Measurements from ENCODE around the gene SYT15. TPM values are rescaled to one million over a fixed set of nuclear protein-coding genes. Genes with fewer than 3 reads are reported as not detected.

Gene SYT15
- total RNA-seq, 1 experiment from 2014 or later, result 0.43 TPM

GRCh38 chr10:46554166-46554781 is 24.7 kb upstream of the SYT15 start:
- Mint-ChIP-seq H3K36me3 (ENCODE audit: insufficient read depth, unreplicated experiment) (no peaks in the 10 kb centered on the region), H3K27me3 (ENCODE audit: insufficient read depth, unreplicated experiment) (no peaks in the 10 kb centered on the region), H3K4me3 (ENCODE audit: unreplicated experiment) (no peak overlapping the region), H3K27ac (ENCODE audit: unreplicated experiment) (no peak overlapping the region), H3K4me1 (ENCODE audit: low read depth, unreplicated experiment) (no peaks in the 10 kb centered on the region), H3K9me3 (ENCODE audit: unreplicated experiment) (no peaks in the 10 kb centered on the region)
- ChIA-PET CTCF (interaction anchor here (1.5 to 2.4 kb wide), 2 partner anchors 10 to 11 kb away, joined by 5 to 7 read pairs; no protein-coding TSS in a partner anchor), POLR2A (no interaction called here)
- no TSS peak for BruUV-seq (replicated peaks)
- H3K27me3 ChIP-seq (replicated peaks; ENCODE audit: control insufficient read depth, insufficient read depth, low read length), result no peaks in the 10 kb centered on the region
- H3K4me3 ChIP-seq (ENCODE audit: low read depth, low read length), result no peak overlapping the region
- no peaks in the 10 kb centered on the region for H3K9me3 ChIP-seq
- H3K4me1 ChIP-seq, result peaks cover 45% of the 10 kb centered on the region
- intact Hi-C loops (cut with micrococcal nuclease; ENCODE audit: unreplicated experiment), result no loop called here
- no peaks in the 10 kb centered on the region for H3K36me3 ChIP-seq (ENCODE audit: control insufficient read depth, insufficient read depth, low read length)
- peak in 1 of 2 experiments; percentile 19 for DNase-seq
- TF ChIP-seq CTCF (IDR thresholded peaks at IDR 0.05; ENCODE audit: insufficient read depth in 1 of 2, low read depth in 1 of 2, low read length in 1 of 2, severe bottlenecking in 1 of 2, unreplicated experiment in 1 of 2), result no peak

- H3K27ac Mint-ChIP-seq (ENCODE audit: unreplicated experiment), result no peak overlapping the region
- no peaks in the 10 kb centered on the region for H3K4me1 Mint-ChIP-seq (ENCODE audit: low read depth, unreplicated experiment)
- DNase-seq, result peak; percentile 21 to 43
- no peak overlapping the region for H3K4me3 Mint-ChIP-seq (ENCODE audit: unreplicated experiment)
- Histone ChIP-seq H3K27me3 (replicated peaks; ENCODE audit: control insufficient read depth, insufficient read depth, low read length) (no peaks in the 10 kb centered on the region), H3K9me3 (no peaks in the 10 kb centered on the region), H3K4me1 (peaks cover 51% of the 10 kb centered on the region), H3K36me3 (ENCODE audit: control insufficient read depth, insufficient read depth, low read length) (no peaks in the 10 kb centered on the region), H3K4me3 (ENCODE audit: low read depth, low read length) (no peak overlapping the region)
- no peak for TF ChIP-seq CTCF (IDR thresholded peaks at IDR 0.05; ENCODE audit: insufficient read depth in 1 of 2, low read depth in 1 of 2, low read length in 1 of 2, severe bottlenecking in 1 of 2, unreplicated experiment in 1 of 2)
- no peaks in the 10 kb centered on the region for H3K27me3 Mint-ChIP-seq (ENCODE audit: insufficient read depth, unreplicated experiment)
- POLR2A ChIA-PET, result no interaction called here
- H3K9me3 Mint-ChIP-seq (ENCODE audit: unreplicated experiment), result no peaks in the 10 kb centered on the region
- intact Hi-C loops (cut with micrococcal nuclease; ENCODE audit: unreplicated experiment), result no loop called here
- H3K36me3 Mint-ChIP-seq (ENCODE audit: insufficient read depth, unreplicated experiment), result no peaks in the 10 kb centered on the region
- BruUV-seq (replicated peaks), result no TSS peak
- CTCF ChIA-PET, result no interaction called here
These were observed 23.6 kb upstream of the SYT15 start for GRCh38 chr10:46555366-46555712.

GRCh38 chr10:46555713-46556514 is 23.0 kb upstream of the SYT15 start:
- Mint-ChIP-seq H3K36me3 (ENCODE audit: insufficient read depth, unreplicated experiment) (no peaks in the 10 kb centered on the region), H3K4me3 (ENCODE audit: unreplicated experiment) (peak overlapping the region; percentile 66), H3K9me3 (ENCODE audit: unreplicated experiment) (no peaks in the 10 kb centered on the region), H3K27ac (ENCODE audit: unreplicated experiment) (peak overlapping the region; percentile 40), H3K27me3 (ENCODE audit: insufficient read depth, unreplicated experiment) (no peaks in the 10 kb centered on the region), H3K4me1 (ENCODE audit: low read depth, unreplicated experiment) (no peaks in the 10 kb centered on the region)
- H3K27me3 ChIP-seq (replicated peaks; ENCODE audit: control insufficient read depth, insufficient read depth, low read length), result no peaks in the 10 kb centered on the region
- H3K4me1 ChIP-seq, result peaks cover 51% of the 10 kb centered on the region
- H3K36me3 ChIP-seq (ENCODE audit: control insufficient read depth, insufficient read depth, low read length), result no peaks in the 10 kb centered on the region
- CTCF ChIA-PET, result no interaction called here
- no peak for TF ChIP-seq CTCF (IDR thresholded peaks at IDR 0.05; ENCODE audit: insufficient read depth in 1 of 2, low read depth in 1 of 2, low read length in 1 of 2, severe bottlenecking in 1 of 2, unreplicated experiment in 1 of 2)
- intact Hi-C loops (cut with micrococcal nuclease; ENCODE audit: unreplicated experiment), result no loop called here
- peak; percentile 37 to 62 for DNase-seq
- peak overlapping the region; percentile 28 for H3K4me3 ChIP-seq (ENCODE audit: low read depth, low read length)
- no TSS peak for BruUV-seq (replicated peaks)
- POLR2A ChIA-PET, result no interaction called here
- no peaks in the 10 kb centered on the region for H3K9me3 ChIP-seq
